NCI-H82 (cell line): ENCODE measurements around the gene MRPL12.

ENCODE experiments used
- DNase-seq: peaks from one replicate; lab custom pipeline; 2025; lab: John Stamatoyannopoulos, UW

The MRPL12 gene

GRCh38 chr17:81740395-81740961, 37.3 kb downstream of the MRPL12 start:
- DNase-seq: no peak

GRCh38 chr17:81741049-81741593, 38.0 kb downstream of the MRPL12 start:
- DNase-seq: no peak

GRCh38 chr17:81741594-81742452, 38.7 kb downstream of the MRPL12 start:
- no peak for DNase-seq
